Gastrocnemius medialis (tissue), 4 donors: ENCODE results near the gene DHRS7B.

ENCODE experiments used
- POLR2A ChIP-seq, 2 donors: fragments of 450-650 bp; IDR thresholded peaks; one replicate each; pipeline ENCODE4 v1.6.1; 2017; ENCODE audit warnings: antibody characterized with exemption in 2 of 2, mild to moderate bottlenecking in 2 of 2, moderate library complexity in 2 of 2
- TF ChIP-seq, protein P1 (sequence below), 5 experiments: fragments of 450-650 bp in 3 of 5; fragments of 200-600 bp in 2 of 5; sonication (generic) in 2 of 5; IDR thresholded peaks in 4 of 5; conservative IDR thresholded peaks in 1 of 5; 1 replicate in 4 of 5; 2 replicates in 1 of 5; pipeline ENCODE4 v1.5.1; 2016 to 2019; ENCODE audit warnings: antibody characterized with exemption in 5 of 5, mild to moderate bottlenecking in 3 of 5, moderate library complexity in 3 of 5

DNA sequence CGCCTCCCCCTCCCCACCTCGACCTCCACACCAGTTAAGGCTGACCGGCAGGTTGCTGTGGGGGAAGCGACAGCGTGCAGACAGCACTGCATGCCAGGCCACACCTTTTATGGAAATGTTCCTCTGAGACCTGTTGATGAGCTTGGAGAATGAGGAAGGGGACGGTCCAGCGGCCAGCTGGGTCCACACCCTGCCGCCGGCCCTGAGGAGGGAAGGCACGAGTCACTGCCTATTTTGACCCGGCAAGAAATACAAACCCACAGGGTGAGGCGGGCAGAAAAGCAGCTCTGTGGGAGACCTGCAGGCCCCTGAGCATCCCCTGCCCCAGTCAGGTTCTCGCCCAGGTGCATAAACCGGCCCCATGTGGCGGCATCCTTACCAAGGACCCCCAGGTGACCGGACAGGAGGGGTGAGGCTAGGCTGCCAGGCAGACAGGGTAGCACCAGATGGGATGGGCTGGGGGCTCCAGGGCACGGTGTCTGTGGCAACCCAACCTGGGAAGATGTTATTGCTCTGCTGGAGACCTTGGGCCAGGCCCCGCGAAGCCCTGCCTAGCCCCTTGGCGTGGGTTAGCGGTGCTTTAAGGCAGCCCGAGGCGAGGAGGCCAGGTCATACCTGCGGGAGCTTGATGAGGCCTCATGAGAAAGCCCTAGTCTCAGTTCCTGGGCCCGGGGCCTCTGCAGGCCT is 113.7 kb downstream of the DHRS7B start:
- TF ChIP-seq POLR2A (IDR thresholded peaks at IDR 0.05), result no peak
- TF ChIP-seq, protein P1, sequence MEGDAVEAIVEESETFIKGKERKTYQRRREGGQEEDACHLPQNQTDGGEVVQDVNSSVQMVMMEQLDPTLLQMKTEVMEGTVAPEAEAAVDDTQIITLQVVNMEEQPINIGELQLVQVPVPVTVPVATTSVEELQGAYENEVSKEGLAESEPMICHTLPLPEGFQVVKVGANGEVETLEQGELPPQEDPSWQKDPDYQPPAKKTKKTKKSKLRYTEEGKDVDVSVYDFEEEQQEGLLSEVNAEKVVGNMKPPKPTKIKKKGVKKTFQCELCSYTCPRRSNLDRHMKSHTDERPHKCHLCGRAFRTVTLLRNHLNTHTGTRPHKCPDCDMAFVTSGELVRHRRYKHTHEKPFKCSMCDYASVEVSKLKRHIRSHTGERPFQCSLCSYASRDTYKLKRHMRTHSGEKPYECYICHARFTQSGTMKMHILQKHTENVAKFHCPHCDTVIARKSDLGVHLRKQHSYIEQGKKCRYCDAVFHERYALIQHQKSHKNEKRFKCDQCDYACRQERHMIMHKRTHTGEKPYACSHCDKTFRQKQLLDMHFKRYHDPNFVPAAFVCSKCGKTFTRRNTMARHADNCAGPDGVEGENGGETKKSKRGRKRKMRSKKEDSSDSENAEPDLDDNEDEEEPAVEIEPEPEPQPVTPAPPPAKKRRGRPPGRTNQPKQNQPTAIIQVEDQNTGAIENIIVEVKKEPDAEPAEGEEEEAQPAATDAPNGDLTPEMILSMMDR (IDR thresholded peaks at IDR 0.05 in 4 of 5, conservative IDR thresholded peaks at IDR 0.05 in 1 of 5), result no peak
